ENCODE results near the gene MIF. TPM values are rescaled to one million over a fixed set of nuclear protein-coding genes. Genes with fewer than 3 reads are reported as not detected.
"Not testable (repeated sequence)": the region's sequence is repeated elsewhere in the genome, so short reads cannot be mapped to it uniquely, and the experiment has no call there.

Gene MIF
- total RNA-seq, 1 experiment from 2014 or later = 1,162 TPM

GRCh38 chr22:23859201-23859600 lies 35.0 kb upstream of the MIF start:
- no peak overlapping the region for H3K4me3 ChIP-seq (ENCODE audit: insufficient read depth, low read depth, low read length)
- no peak for DNase-seq
- H3K36me3 ChIP-seq (replicated peaks; ENCODE audit: control insufficient read depth, insufficient read depth, low read length) = no peaks in the 10 kb centered on the region
- H3K27me3 ChIP-seq (ENCODE audit: control insufficient read depth, insufficient read depth, low read length) = no peaks in the 10 kb centered on the region

- not testable (repeated sequence) for H3K27me3 ChIP-seq (ENCODE audit: control insufficient read depth, insufficient read depth, low read length); H3K4me3 ChIP-seq (ENCODE audit: insufficient read depth, low read depth, low read length); H3K36me3 ChIP-seq (replicated peaks; ENCODE audit: control insufficient read depth, insufficient read depth, low read length); DNase-seq
These were observed 34.0 kb upstream of the MIF start for GRCh38 chr22:23860187-23860586.

- Histone ChIP-seq H3K4me3 (ENCODE audit: insufficient read depth, low read depth, low read length) (no peak overlapping the region), H3K36me3 (replicated peaks; ENCODE audit: control insufficient read depth, insufficient read depth, low read length) (no peaks in the 10 kb centered on the region), H3K27me3 (ENCODE audit: control insufficient read depth, insufficient read depth, low read length) (no peaks in the 10 kb centered on the region)
- DNase-seq = peak; percentile 85
These were observed 32.1 kb upstream of the MIF start for GRCh38 chr22:23862103-23862502.

GRCh38 chr22:23864499-23865154 lies 29.6 kb upstream of the MIF start:
- not testable (repeated sequence) for H3K27me3 ChIP-seq (ENCODE audit: control insufficient read depth, insufficient read depth, low read length); H3K36me3 ChIP-seq (replicated peaks; ENCODE audit: control insufficient read depth, insufficient read depth, low read length); H3K4me3 ChIP-seq (ENCODE audit: insufficient read depth, low read depth, low read length); DNase-seq

GRCh38 chr22:23868580-23868979 lies 25.6 kb upstream of the MIF start:
- Histone ChIP-seq H3K27me3 (ENCODE audit: control insufficient read depth, insufficient read depth, low read length) (no peaks in the 10 kb centered on the region), H3K4me3 (ENCODE audit: insufficient read depth, low read depth, low read length) (no peak overlapping the region), H3K36me3 (replicated peaks; ENCODE audit: control insufficient read depth, insufficient read depth, low read length) (peaks cover 2% of the 10 kb centered on the region; the same call in 1 of the 2 replicates)
- no peak for DNase-seq

GRCh38 chr22:23874871-23875270 lies 19.3 kb upstream of the MIF start:
- Histone ChIP-seq H3K27me3 (ENCODE audit: control insufficient read depth, insufficient read depth, low read length) (no peaks in the 10 kb centered on the region), H3K4me3 (ENCODE audit: insufficient read depth, low read depth, low read length) (no peak overlapping the region), H3K36me3 (replicated peaks; ENCODE audit: control insufficient read depth, insufficient read depth, low read length) (no peaks in the 10 kb centered on the region)
- DNase-seq = no peak

- no peak for DNase-seq
- Histone ChIP-seq H3K4me3 (ENCODE audit: insufficient read depth, low read depth, low read length) (no peak overlapping the region), H3K27me3 (ENCODE audit: control insufficient read depth, insufficient read depth, low read length) (no peaks in the 10 kb centered on the region), H3K36me3 (replicated peaks; ENCODE audit: control insufficient read depth, insufficient read depth, low read length) (no peaks in the 10 kb centered on the region)
These were observed 18.4 kb upstream of the MIF start for GRCh38 chr22:23875801-23876200.

GRCh38 chr22:23877566-23877965 lies 16.6 kb upstream of the MIF start:
- no peaks in the 10 kb centered on the region for H3K27me3 ChIP-seq (ENCODE audit: control insufficient read depth, insufficient read depth, low read length)
- no peaks in the 10 kb centered on the region; the same call in 1 of the 2 replicates for H3K36me3 ChIP-seq (replicated peaks; ENCODE audit: control insufficient read depth, insufficient read depth, low read length)
- H3K4me3 ChIP-seq (ENCODE audit: insufficient read depth, low read depth, low read length) = no peak overlapping the region
- DNase-seq = no peak

- Histone ChIP-seq H3K27me3 (ENCODE audit: control insufficient read depth, insufficient read depth, low read length) (no peaks in the 10 kb centered on the region), H3K36me3 (replicated peaks; ENCODE audit: control insufficient read depth, insufficient read depth, low read length) (no peaks in the 10 kb centered on the region; the same call in 1 of the 2 replicates), H3K4me3 (ENCODE audit: insufficient read depth, low read depth, low read length) (no peak overlapping the region)
- peak; percentile 58 for DNase-seq
These were observed 16.0 kb upstream of the MIF start for GRCh38 chr22:23878219-23878618.

GRCh38 chr22:23882370-23882769 lies 11.8 kb upstream of the MIF start:
- DNase-seq = no peak
- Histone ChIP-seq H3K36me3 (replicated peaks; ENCODE audit: control insufficient read depth, insufficient read depth, low read length) (no peaks in the 10 kb centered on the region; the same call in 1 of the 2 replicates), H3K27me3 (ENCODE audit: control insufficient read depth, insufficient read depth, low read length) (no peaks in the 10 kb centered on the region), H3K4me3 (ENCODE audit: insufficient read depth, low read depth, low read length) (no peak overlapping the region)

- Histone ChIP-seq H3K27me3 (ENCODE audit: control insufficient read depth, insufficient read depth, low read length) (no peaks in the 10 kb centered on the region), H3K4me3 (ENCODE audit: insufficient read depth, low read depth, low read length) (no peak overlapping the region)
- DNase-seq = no peak
These were observed 10.5 kb upstream of the MIF start for GRCh38 chr22:23883658-23884057.

GRCh38 chr22:23884140-23884539 lies 10.0 kb upstream of the MIF start:
- H3K27me3 ChIP-seq (ENCODE audit: control insufficient read depth, insufficient read depth, low read length) = no peaks in the 10 kb centered on the region
- no peak overlapping the region for H3K4me3 ChIP-seq (ENCODE audit: insufficient read depth, low read depth, low read length)
- H3K36me3 ChIP-seq (replicated peaks; ENCODE audit: control insufficient read depth, insufficient read depth, low read length) = no peaks in the 10 kb centered on the region; the same call in 1 of the 2 replicates
- no peak for DNase-seq

More at GRCh38 chr22:23883658-23884057, 10.5 kb upstream of the MIF start:
- no peaks in the 10 kb centered on the region; the same call in 1 of the 2 replicates for H3K36me3 ChIP-seq (replicated peaks; ENCODE audit: control insufficient read depth, insufficient read depth, low read length)

- no peaks in the 10 kb centered on the region for H3K36me3 ChIP-seq (replicated peaks; ENCODE audit: control insufficient read depth, insufficient read depth, low read length)
- no peaks in the 10 kb centered on the region; the same call in 1 of the 2 replicates for H3K27me3 ChIP-seq (ENCODE audit: control insufficient read depth, insufficient read depth, low read length)
- DNase-seq = peak; percentile 77
- H3K4me3 ChIP-seq (ENCODE audit: insufficient read depth, low read depth, low read length) = no peak overlapping the region
These were observed 5.4 kb upstream of the MIF start for GRCh38 chr22:23888615-23889401.

GRCh38 chr22:23889620-23890019 lies 4.6 kb upstream of the MIF start:
- Histone ChIP-seq H3K4me3 (ENCODE audit: insufficient read depth, low read depth, low read length) (no peak overlapping the region), H3K36me3 (replicated peaks; ENCODE audit: control insufficient read depth, insufficient read depth, low read length) (no peaks in the 10 kb centered on the region), H3K27me3 (ENCODE audit: control insufficient read depth, insufficient read depth, low read length) (no peaks in the 10 kb centered on the region; the same call in 1 of the 2 replicates)
- DNase-seq = peak; percentile 67

GRCh38 chr22:23891726-23892125 lies 2.5 kb upstream of the MIF start:
- Histone ChIP-seq H3K27me3 (ENCODE audit: control insufficient read depth, insufficient read depth, low read length) (no peaks in the 10 kb centered on the region; the same call in 1 of the 2 replicates), H3K4me3 (ENCODE audit: insufficient read depth, low read depth, low read length) (no peak overlapping the region), H3K36me3 (replicated peaks; ENCODE audit: control insufficient read depth, insufficient read depth, low read length) (peaks cover 10% of the 10 kb centered on the region)
- no peak for DNase-seq
